Transverse colon (tissue), 4 donors: Measurements from ENCODE around the gene INCENP. TPM values are rescaled to one million over a fixed set of nuclear protein-coding genes. Genes with fewer than 3 reads are reported as not detected.

ENCODE experiments used
- DNase-seq: peaks from one replicate; pipeline ENCODE4 v3.0.0-alpha.2; 2019
- H3K27ac ChIP-seq, 4 donors: fragments of 200-600 bp; sonication (generic); 2 replicates each; pipeline ENCODE4 v1.5.1; 2016 to 2018; ENCODE audit warnings: inconsistent platforms in 4 of 4
- H3K27me3 ChIP-seq: fragments of 200-600 bp; sonication (generic); 2 replicates; pipeline ENCODE4 v1.5.1; 2017; ENCODE audit warnings: inconsistent platforms
- H3K36me3 ChIP-seq, 4 donors: fragments of 200-600 bp; sonication (generic); 2 replicates each; pipeline ENCODE4 v1.5.1; 2017 to 2019; ENCODE audit warnings: inconsistent platforms in 4 of 4
- H3K4me1 ChIP-seq, 4 donors: fragments of 200-600 bp; sonication (generic); 2 replicates each; pipeline ENCODE4 v1.5.1; 2017 to 2020; ENCODE audit warnings: inconsistent platforms in 4 of 4
- H3K4me3 ChIP-seq, 4 donors: fragments of 200-600 bp; sonication (generic); 1 replicate in 1 of 4; 2 replicates in 3 of 4; pipeline versions ENCODE4 v1.5.1 to v1.6.1; 2017 to 2019; ENCODE audit warnings: inconsistent platforms in 4 of 4
- H3K9me3 ChIP-seq, 2 donors: fragments of 200-600 bp; sonication (generic); 2 replicates each; pipeline ENCODE4 v1.5.1; 2017 to 2019; ENCODE audit warnings: inconsistent platforms in 2 of 2
- EP300 ChIP-seq: sonication (generic); formaldehyde crosslinking; IDR thresholded peaks from one replicate; pipeline ENCODE4 v1.6.1; 2017; ENCODE audit warnings: antibody characterized with exemption, low read depth
- POLR2A ChIP-seq: fragments of 450-650 bp; IDR thresholded peaks from one replicate; pipeline ENCODE4 v1.6.1; 2016; ENCODE audit warnings: antibody characterized with exemption, mild to moderate bottlenecking, moderate library complexity
- POLR2AphosphoS5 ChIP-seq, 3 donors: sonication (generic); formaldehyde crosslinking; IDR thresholded peaks; one replicate each; pipeline ENCODE4 v1.6.1; 2016; ENCODE audit warnings: antibody characterized with exemption in 3 of 3
- WGBS, 2 donors: methylation state at CpG; one replicate each; pipeline ENCODE4 v1.1.5; 2018; ENCODE audit warnings: low coverage in 1 of 2; 5-methylcytosine and 5-hydroxymethylcytosine counted together
- in situ Hi-C, 4 donors: fragments of 200-750 bp; cut with MboI; loops; one replicate each; pipeline versions ENCODE4 v1.15.0 to v1.15.1; 2017; ENCODE audit warnings: low sequenced_read_pairs in 3 of 4, low pct_ligation_motif_present in 1 of 4, low pct_unique_long_range_greater_than_20kb in 1 of 4
- intact Hi-C: fragments of 100-400 bp; cut with DNase I; formaldehyde crosslinking; loops from one replicate; pipeline ENCODE4 v1.15.1; 2023; ENCODE audit warnings: low total_unique reads
- total RNA-seq, 4 donors: library from RNA; depleted of rRNA; stranded (reverse); fragments of >200 nt; gene quantifications; one replicate each; pipeline ENCODE4 v1.1.0, GENCODE V29; 2016
- TF ChIP-seq, protein P1 (sequence below), 5 experiments: fragments of 200-600 bp in 3 of 5; fragments of 450-650 bp in 2 of 5; sonication (generic) in 3 of 5; IDR thresholded peaks; 1 replicate in 2 of 5; 2 replicates in 3 of 5; pipeline ENCODE4 v1.5.1; 2016 to 2017; ENCODE audit warnings: antibody characterized with exemption in 5 of 5, inconsistent platforms in 3 of 5, mild to moderate bottlenecking in 2 of 5, moderate library complexity in 1 of 5

The INCENP gene
- total RNA-seq, 4 donors from 2014 or later, result 10.5 to 38.9 (median 26.1) TPM

- Histone ChIP-seq H3K36me3 (peaks cover 0 to 21% (median 7%) of the 10 kb centered on the region in 4 donors), H3K27ac (no peak overlapping the region), H3K27me3 (no peaks in the 10 kb centered on the region), H3K4me1 (no peaks in the 10 kb centered on the region), H3K9me3 (no peaks in the 10 kb centered on the region), H3K4me3 (no peak overlapping the region)
- in situ Hi-C loops, result no loop called here
- intact Hi-C loops, result no loop called here
- WGBS, 2 donors, result 79 to 92% methylated on average over 2 of the region's 2 CpGs
- TF ChIP-seq EP300 (no peak), POLR2A (no peak), POLR2AphosphoS5 (IDR thresholded peaks at IDR 0.05) (no peak)
- TF ChIP-seq, protein P1, sequence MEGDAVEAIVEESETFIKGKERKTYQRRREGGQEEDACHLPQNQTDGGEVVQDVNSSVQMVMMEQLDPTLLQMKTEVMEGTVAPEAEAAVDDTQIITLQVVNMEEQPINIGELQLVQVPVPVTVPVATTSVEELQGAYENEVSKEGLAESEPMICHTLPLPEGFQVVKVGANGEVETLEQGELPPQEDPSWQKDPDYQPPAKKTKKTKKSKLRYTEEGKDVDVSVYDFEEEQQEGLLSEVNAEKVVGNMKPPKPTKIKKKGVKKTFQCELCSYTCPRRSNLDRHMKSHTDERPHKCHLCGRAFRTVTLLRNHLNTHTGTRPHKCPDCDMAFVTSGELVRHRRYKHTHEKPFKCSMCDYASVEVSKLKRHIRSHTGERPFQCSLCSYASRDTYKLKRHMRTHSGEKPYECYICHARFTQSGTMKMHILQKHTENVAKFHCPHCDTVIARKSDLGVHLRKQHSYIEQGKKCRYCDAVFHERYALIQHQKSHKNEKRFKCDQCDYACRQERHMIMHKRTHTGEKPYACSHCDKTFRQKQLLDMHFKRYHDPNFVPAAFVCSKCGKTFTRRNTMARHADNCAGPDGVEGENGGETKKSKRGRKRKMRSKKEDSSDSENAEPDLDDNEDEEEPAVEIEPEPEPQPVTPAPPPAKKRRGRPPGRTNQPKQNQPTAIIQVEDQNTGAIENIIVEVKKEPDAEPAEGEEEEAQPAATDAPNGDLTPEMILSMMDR (IDR thresholded peaks at IDR 0.05), result no peak
- DNase-seq, result no peak
Observed at GRCh38 chr11:62153087-62153395, 29.2 kb downstream of the INCENP start.

DNA sequence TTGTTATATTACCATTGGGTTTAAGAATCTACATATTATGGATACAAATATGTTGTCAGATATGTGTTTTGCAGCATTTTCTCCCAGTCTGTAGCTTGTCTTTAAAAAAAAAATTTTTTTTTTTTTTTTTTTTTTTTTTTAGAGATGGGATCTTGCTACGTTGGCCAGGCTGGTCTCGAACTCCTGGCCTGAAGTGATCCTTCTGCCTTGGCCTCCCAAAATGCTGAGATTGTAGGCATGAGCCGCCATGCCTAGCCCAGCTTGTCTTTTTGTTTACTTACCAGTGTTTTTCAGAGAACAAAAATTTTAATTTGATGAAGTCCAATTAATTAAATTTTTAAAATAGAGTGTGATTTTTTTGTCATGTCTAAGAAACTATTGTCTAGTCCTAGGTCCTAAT lies 29.8 kb downstream of the INCENP start:
- DNase-seq, result no peak
- Histone ChIP-seq H3K36me3 (peaks cover 0 to 21% (median 7%) of the 10 kb centered on the region in 4 donors), H3K4me3 (no peak overlapping the region), H3K27ac (no peak overlapping the region), H3K9me3 (no peaks in the 10 kb centered on the region), H3K27me3 (no peaks in the 10 kb centered on the region), H3K4me1 (no peaks in the 10 kb centered on the region)
- TF ChIP-seq, protein P1 (IDR thresholded peaks at IDR 0.05), result no peak
- TF ChIP-seq POLR2AphosphoS5 (IDR thresholded peaks at IDR 0.05) (no peak), EP300 (no peak), POLR2A (no peak)
- intact Hi-C loops, result no loop called here
- in situ Hi-C loops, result no loop called here
- 67 to 73% methylated on average over 3 of the region's 3 CpGs for WGBS, 2 donors

GRCh38 chr11:62157603-62158002 lies 33.8 kb downstream of the INCENP start:
- H3K4me1 ChIP-seq, result no peaks in the 10 kb centered on the region
- H3K9me3 ChIP-seq, result no peaks in the 10 kb centered on the region
- TF ChIP-seq EP300 (no peak), POLR2AphosphoS5 (IDR thresholded peaks at IDR 0.05) (no peak), POLR2A (no peak)
- TF ChIP-seq, protein P1 (IDR thresholded peaks at IDR 0.05), result no peak
- peaks cover 4% of the 10 kb centered on the region for H3K27me3 ChIP-seq
- DNase-seq, result no peak
- in situ Hi-C loops (no loop called here), intact Hi-C loops (no loop called here)
- H3K4me3 ChIP-seq, result no peak overlapping the region
- no peak overlapping the region for H3K27ac ChIP-seq
- peaks cover 0 to 3% (median 0%) of the 10 kb centered on the region in 4 donors for H3K36me3 ChIP-seq
- 68 to 79% methylated on average over 2 to 6 of the region's 6 CpGs for WGBS, 2 donors

- TF ChIP-seq POLR2A, result no peak
- peaks cover 0 to 5% (median under 1%) of the 10 kb centered on the region in 4 donors for H3K4me1 ChIP-seq
- WGBS, 2 donors, result 80 to 82% methylated on average over 1 to 10 of the region's 10 CpGs
- in situ Hi-C loops (no loop called here), intact Hi-C loops (loop anchor here (5.0 kb wide), 1 partner anchor 141 kb away; no protein-coding TSS in a partner anchor)
- no peak overlapping the region for H3K4me3 ChIP-seq
- H3K36me3 ChIP-seq, result no peaks in the 10 kb centered on the region
- H3K27ac ChIP-seq, result no peak overlapping the region
- DNase-seq, result no peak
- H3K27me3 ChIP-seq, result peaks cover 17% of the 10 kb centered on the region
- no peaks in the 10 kb centered on the region for H3K9me3 ChIP-seq
Observed at GRCh38 chr11:62166371-62166770, 42.6 kb downstream of the INCENP start.

- H3K4me1 ChIP-seq, result peaks cover 0 to 7% (median 2%) of the 10 kb centered on the region in 4 donors
- peaks cover 46% of the 10 kb centered on the region for H3K27me3 ChIP-seq
- H3K27ac ChIP-seq, result no peak overlapping the region
- WGBS, 2 donors, result 80% methylated on average over 10 of the region's 10 CpGs; no CpG with 5 or more reads in 1 of the 2 donors
- DNase-seq, result no peak
- in situ Hi-C loops (no loop called here), intact Hi-C loops (loop anchor here (5.0 kb wide), 1 partner anchor 138 kb away; no protein-coding TSS in a partner anchor)
- no peaks in the 10 kb centered on the region for H3K36me3 ChIP-seq
- no peak overlapping the region for H3K4me3 ChIP-seq
- H3K9me3 ChIP-seq, result no peaks in the 10 kb centered on the region
- TF ChIP-seq, protein P1 (IDR thresholded peaks at IDR 0.05), result no peak
Observed at GRCh38 chr11:62169448-62169847, 45.6 kb downstream of the INCENP start.
